GM18951 (cell line): ENCODE results near the gene KIF26A.

ENCODE experiments used
- POLR2A ChIP-seq: IDR thresholded peaks from 4 replicates; pipeline ENCODE4 v1.6.1; 2011; ENCODE audit warnings: mild to moderate bottlenecking; ENCODE audit not compliant: insufficient read length, insufficient read depth; ENCODE audit errors: extremely low read depth
- in situ Hi-C: fragments of 300-500 bp; cut with MboI; formaldehyde crosslinking; loops from one replicate; pipeline ENCODE4 v1.12.0; 2022; ENCODE audit warnings: low sequenced_read_pairs, mixed read lengths, inconsistent platforms; ENCODE audit not compliant: unreplicated experiment

The KIF26A gene

GRCh38 chr14:104118006-104118844 is 20.2 kb upstream of the KIF26A start:
- in situ Hi-C loops = no loop called here
- no peak for TF ChIP-seq POLR2A

- in situ Hi-C loops = no loop called here
- no peak for TF ChIP-seq POLR2A
Observed at GRCh38 chr14:104119119-104119487, 19.3 kb upstream of the KIF26A start.

GRCh38 chr14:104119488-104120251 is 18.7 kb upstream of the KIF26A start:
- no peak for TF ChIP-seq POLR2A

GRCh38 chr14:104120281-104120741 is 18.1 kb upstream of the KIF26A start:
- in situ Hi-C loops = no loop called here
- TF ChIP-seq POLR2A = no peak

More at GRCh38 chr14:104119488-104120251, 18.7 kb upstream of the KIF26A start:
- in situ Hi-C loops = no loop called here

DNA sequence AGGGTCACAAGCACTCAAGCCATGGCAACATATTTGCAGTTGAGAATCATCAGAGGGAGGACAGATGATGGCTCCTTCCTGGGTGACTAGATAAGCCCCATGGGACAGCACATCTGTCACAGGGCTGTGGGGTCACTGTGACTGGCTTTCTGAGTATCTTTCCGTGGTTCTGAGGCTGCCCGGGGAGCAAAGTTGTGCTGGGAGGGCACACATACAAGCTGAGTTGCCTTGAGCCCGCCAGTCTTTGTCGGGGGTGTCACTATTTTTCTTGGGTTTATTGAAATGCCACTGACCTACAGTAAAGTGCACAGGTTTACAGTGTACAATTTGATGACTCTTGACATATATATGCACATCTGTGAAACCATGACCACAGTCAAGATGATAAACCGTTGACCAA is 17.2 kb upstream of the KIF26A start:
- in situ Hi-C loops = no loop called here
- no peak for TF ChIP-seq POLR2A

DNA sequence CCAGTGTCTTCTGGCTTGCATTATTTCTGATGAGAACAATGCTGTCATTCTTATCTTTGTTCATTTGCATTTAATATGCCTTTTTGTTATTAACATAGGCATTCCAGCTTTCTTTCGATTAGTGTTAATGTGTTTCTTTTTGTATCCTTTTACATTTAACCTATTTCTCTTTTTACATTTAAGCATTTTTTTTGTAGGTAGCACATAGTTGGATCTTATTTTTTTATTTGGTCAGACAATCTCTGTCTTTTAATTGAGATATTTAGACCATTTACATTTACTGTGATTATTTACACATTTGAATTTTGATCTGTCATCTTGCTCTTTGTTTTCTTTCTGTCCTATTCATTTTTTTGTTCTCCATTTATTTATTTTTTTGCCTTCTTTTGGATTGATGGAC is 14.5 kb upstream of the KIF26A start:
- TF ChIP-seq POLR2A = no peak
- in situ Hi-C loops = no loop called here

GRCh38 chr14:104125011-104125410 is 13.4 kb upstream of the KIF26A start:
- no peak for TF ChIP-seq POLR2A
- in situ Hi-C loops = no loop called here

- no peak for TF ChIP-seq POLR2A
- in situ Hi-C loops = no loop called here
Observed at GRCh38 chr14:104126753-104127152, 11.6 kb upstream of the KIF26A start.

DNA sequence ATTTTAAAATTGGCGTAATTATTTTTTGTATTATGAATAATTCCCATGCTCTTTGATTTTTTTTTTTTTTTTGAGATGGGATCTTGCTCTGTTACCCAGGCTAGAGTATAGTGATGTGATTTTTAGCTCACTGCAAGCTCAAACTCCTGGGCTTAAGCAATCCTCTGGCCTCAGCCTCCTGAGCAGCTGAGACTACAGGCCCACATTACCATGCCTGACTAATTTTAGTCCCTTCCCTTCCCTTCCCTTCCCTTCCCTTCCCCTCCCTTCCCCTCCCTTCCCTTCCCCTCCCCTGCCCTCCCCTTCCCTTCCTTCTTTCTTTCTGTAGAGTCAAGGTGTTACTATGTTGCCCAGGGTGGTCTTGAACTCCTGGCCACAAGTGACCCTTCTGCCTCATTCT is 9.4 kb upstream of the KIF26A start:
- in situ Hi-C loops = no loop called here
- TF ChIP-seq POLR2A = no peak

DNA sequence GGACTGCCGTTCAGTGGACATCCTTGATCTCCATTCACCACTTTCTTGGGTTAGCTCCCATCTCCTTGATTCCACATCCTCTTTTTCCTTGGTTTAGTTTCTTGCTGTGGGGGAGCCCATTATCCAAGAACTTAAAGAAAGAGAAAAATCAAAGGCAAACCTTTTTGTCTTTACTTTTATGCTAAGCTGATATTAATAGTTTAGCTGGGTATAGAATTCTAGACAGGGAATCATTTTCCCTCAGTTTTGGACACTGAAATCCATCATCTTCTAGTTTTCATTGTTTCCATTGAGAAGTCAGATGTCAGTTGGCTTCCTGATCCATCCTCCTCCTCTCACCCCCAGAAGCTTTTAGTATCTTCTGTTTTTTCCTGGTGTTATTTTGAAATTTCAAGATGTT is 8.8 kb upstream of the KIF26A start:
- in situ Hi-C loops = no loop called here
- TF ChIP-seq POLR2A = no peak

DNA sequence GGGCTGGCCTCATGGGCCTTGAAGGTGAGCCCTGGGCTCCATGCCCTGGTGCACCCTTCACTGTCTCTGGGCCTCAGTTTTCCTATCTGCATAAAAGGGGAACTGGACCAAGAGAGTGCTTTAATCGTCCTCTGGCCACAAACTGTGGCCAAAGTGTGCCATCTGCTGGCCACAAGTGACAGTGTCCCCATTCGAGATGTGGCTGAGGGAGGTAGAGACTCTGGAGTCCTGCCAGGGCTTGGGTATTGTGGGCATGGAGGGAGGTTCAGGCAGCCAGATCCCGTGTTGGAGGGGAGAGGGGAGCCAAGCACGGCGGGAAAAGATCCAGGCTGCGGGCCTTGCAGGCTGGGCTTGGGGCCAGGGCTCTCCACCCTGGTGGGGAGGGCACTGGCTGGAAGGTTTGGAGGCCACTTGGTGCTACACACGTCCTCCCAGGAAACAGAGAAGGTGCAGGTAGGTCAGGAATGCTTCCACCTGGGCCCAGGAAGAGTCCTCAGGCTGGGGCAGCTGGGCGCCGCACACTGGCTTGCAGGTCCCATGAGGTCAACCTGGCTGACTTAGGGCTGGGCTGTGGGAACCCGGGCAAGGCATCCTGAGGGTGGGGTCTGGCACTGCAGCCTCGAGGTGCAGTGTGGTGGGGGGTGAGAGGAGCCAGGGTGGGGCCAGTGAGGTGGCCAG is 7.3 kb upstream of the KIF26A start:
- in situ Hi-C loops = no loop called here
- no peak for TF ChIP-seq POLR2A

- in situ Hi-C loops = no loop called here
- TF ChIP-seq POLR2A = no peak
Observed at GRCh38 chr14:104131968-104132732, 6.2 kb upstream of the KIF26A start.

DNA sequence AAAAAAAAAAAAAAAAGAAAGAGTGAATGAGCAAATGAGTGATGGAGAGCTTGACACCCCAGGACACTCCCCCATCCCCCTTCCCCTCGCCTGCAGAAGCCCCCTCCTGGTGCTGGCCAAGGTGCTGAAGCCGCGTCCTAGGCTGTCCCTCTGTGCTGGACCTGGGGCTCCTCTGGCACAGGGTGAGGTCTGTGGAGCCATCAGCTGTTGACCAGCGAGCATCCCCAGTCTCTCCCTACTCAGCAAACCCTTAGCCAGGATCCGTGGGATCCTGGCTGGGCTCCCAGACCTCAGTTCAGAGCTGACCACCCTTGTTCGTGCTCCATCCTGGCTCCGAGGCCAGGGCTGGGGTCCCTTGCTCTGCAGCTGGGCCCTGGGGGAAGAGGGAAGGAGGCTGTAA is 5.4 kb upstream of the KIF26A start:
- in situ Hi-C loops = no loop called here
- no peak for TF ChIP-seq POLR2A
